Caco-2 (cell line): Measurements from ENCODE around the gene COL5A1. TPM values are rescaled to one million over a fixed set of nuclear protein-coding genes. Genes with fewer than 3 reads are reported as not detected.

ENCODE experiments used
- BruUV-seq: library from RNA; stranded (reverse); fragments of 400-500 nt; replicated peaks from 2 replicates; lab custom pipeline; 2021; lab: Mats Ljungman, UMichigan
- CTCF ChIA-PET: fragments of 300-600 bp; sonication (Branson Sonifier 250); formaldehyde crosslinking; loops from one replicate; lab custom pipeline; 2022; ENCODE audit warnings: antibody characterized with exemption; lab: Charles Lee
- POLR2A ChIA-PET: fragments of 300-600 bp; sonication (Branson Sonifier 250); formaldehyde crosslinking; loops from one replicate; lab custom pipeline; 2022; ENCODE audit warnings: antibody characterized with exemption; lab: Charles Lee
- DNase-seq, 2 experiments: peaks; one replicate each; pipeline versions ENCODE4 v3.0.0 to v3.0.0-alpha.2; 2020 to 2022
- H3K27me3 ChIP-seq: replicated peaks from 2 replicates; pipeline ENCODE4 v1.6.0; 2011; ENCODE audit warnings: low read length; ENCODE audit not compliant: control insufficient read depth, insufficient read depth
- H3K36me3 ChIP-seq: 2 replicates; pipeline ENCODE4 v1.5.1; 2011; ENCODE audit warnings: low read length; ENCODE audit not compliant: control insufficient read depth, insufficient read depth
- H3K4me1 ChIP-seq: fragments of 250-450 bp; sonication (Bioruptor Pico); 2 replicates; pipeline ENCODE4 v1.5.1; 2020; ENCODE audit warnings: mild to moderate bottlenecking
- H3K4me3 ChIP-seq: 2 replicates; pipeline ENCODE4 v1.5.1; 2011; ENCODE audit warnings: low read depth, mild to moderate bottlenecking, control low read depth, low read length
- H3K9me3 ChIP-seq: fragments of 250-450 bp; sonication (Bioruptor Pico); 2 replicates; pipeline ENCODE4 v1.5.1; 2020; ENCODE audit warnings: mild to moderate bottlenecking, moderate library complexity
- H3K27ac Mint-ChIP-seq: one replicate; pipeline ENCODE4 v1.8.0; 2022; ENCODE audit warnings: mixed read lengths; ENCODE audit not compliant: unreplicated experiment
- H3K27me3 Mint-ChIP-seq: one replicate; pipeline ENCODE4 v1.8.0; 2022; ENCODE audit warnings: mixed read lengths; ENCODE audit not compliant: insufficient read depth, unreplicated experiment
- H3K36me3 Mint-ChIP-seq: one replicate; pipeline ENCODE4 v1.8.0; 2022; ENCODE audit warnings: mild to moderate bottlenecking, mixed read lengths; ENCODE audit not compliant: insufficient read depth, unreplicated experiment
- H3K4me1 Mint-ChIP-seq: one replicate; pipeline ENCODE4 v1.8.0; 2022; ENCODE audit warnings: low read depth, mixed read lengths; ENCODE audit not compliant: unreplicated experiment
- H3K4me3 Mint-ChIP-seq: one replicate; pipeline ENCODE4 v1.8.0; 2022; ENCODE audit warnings: mild to moderate bottlenecking, moderate library complexity, mixed read lengths; ENCODE audit not compliant: unreplicated experiment
- H3K9me3 Mint-ChIP-seq: one replicate; pipeline ENCODE4 v1.8.0; 2022; ENCODE audit warnings: mixed read lengths; ENCODE audit not compliant: unreplicated experiment
- intact Hi-C: fragments of 100-400 bp; cut with micrococcal nuclease; formaldehyde crosslinking; loops from one replicate; pipeline ENCODE4 v1.10.0; 2022; ENCODE audit not compliant: unreplicated experiment
- total RNA-seq: library from RNA; stranded (reverse); gene quantifications from 2 replicates; pipeline ENCODE4 v1.2.3, GENCODE V29; 2022
- TF ChIP-seq, protein P1 (sequence below), 2 experiments: fragments of 200-600 bp in 1 of 2; IDR thresholded peaks; 1 replicate in 1 of 2; 2 replicates in 1 of 2; pipeline versions ENCODE4 v1.5.1 to v1.8.0; 2011 to 2022; ENCODE audit warnings: antibody characterized with exemption in 1 of 2, control low read depth in 1 of 2, inconsistent platforms in 1 of 2, low read depth in 1 of 2, low read length in 1 of 2, mild to moderate bottlenecking in 1 of 2, moderate library complexity in 1 of 2; ENCODE audit not compliant: insufficient read depth in 1 of 2, severe bottlenecking in 1 of 2, unreplicated experiment in 1 of 2

Gene COL5A1
- total RNA-seq, 1 experiment from 2014 or later = 4.8 TPM

DNA sequence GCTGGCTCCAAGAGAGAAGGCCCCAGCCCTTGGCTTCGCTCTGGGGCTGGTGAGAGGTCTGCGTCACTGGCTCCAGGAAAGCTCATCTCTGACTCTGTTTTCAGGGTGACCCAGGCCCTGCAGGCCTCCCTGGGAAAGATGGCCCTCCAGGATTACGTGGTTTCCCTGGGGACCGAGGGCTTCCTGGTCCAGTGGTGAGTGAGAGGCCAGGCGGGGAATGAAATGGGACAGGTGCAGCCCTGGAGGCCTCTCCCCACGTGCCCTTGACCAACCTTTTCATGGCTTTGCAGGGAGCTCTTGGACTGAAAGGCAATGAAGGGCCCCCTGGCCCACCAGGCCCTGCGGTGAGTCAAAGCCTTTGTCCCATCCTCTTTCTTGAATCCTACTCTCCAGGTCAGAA is 163.3 kb downstream of the COL5A1 start:
- H3K4me1 Mint-ChIP-seq = no peaks in the 10 kb centered on the region
- ChIA-PET CTCF (no interaction called here), POLR2A (no interaction called here)
- no peak overlapping the region for H3K27ac Mint-ChIP-seq
- intact Hi-C loops = no loop called here
- Histone ChIP-seq H3K4me1 (no peaks in the 10 kb centered on the region), H3K9me3 (no peaks in the 10 kb centered on the region), H3K4me3 (no peak overlapping the region), H3K36me3 (no peaks in the 10 kb centered on the region), H3K27me3 (no peaks in the 10 kb centered on the region)
- no peaks in the 10 kb centered on the region for H3K9me3 Mint-ChIP-seq
- DNase-seq = no peak
- H3K36me3 Mint-ChIP-seq = peaks cover 5% of the 10 kb centered on the region
- TF ChIP-seq, protein P1, sequence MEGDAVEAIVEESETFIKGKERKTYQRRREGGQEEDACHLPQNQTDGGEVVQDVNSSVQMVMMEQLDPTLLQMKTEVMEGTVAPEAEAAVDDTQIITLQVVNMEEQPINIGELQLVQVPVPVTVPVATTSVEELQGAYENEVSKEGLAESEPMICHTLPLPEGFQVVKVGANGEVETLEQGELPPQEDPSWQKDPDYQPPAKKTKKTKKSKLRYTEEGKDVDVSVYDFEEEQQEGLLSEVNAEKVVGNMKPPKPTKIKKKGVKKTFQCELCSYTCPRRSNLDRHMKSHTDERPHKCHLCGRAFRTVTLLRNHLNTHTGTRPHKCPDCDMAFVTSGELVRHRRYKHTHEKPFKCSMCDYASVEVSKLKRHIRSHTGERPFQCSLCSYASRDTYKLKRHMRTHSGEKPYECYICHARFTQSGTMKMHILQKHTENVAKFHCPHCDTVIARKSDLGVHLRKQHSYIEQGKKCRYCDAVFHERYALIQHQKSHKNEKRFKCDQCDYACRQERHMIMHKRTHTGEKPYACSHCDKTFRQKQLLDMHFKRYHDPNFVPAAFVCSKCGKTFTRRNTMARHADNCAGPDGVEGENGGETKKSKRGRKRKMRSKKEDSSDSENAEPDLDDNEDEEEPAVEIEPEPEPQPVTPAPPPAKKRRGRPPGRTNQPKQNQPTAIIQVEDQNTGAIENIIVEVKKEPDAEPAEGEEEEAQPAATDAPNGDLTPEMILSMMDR (IDR thresholded peaks at IDR 0.05; ENCODE audit: insufficient read depth in 1 of 2, low read depth in 1 of 2, low read length in 1 of 2, severe bottlenecking in 1 of 2, unreplicated experiment in 1 of 2) = no peak
- BruUV-seq = no TSS peak
- no peaks in the 10 kb centered on the region for H3K27me3 Mint-ChIP-seq
- no peak overlapping the region for H3K4me3 Mint-ChIP-seq

DNA sequence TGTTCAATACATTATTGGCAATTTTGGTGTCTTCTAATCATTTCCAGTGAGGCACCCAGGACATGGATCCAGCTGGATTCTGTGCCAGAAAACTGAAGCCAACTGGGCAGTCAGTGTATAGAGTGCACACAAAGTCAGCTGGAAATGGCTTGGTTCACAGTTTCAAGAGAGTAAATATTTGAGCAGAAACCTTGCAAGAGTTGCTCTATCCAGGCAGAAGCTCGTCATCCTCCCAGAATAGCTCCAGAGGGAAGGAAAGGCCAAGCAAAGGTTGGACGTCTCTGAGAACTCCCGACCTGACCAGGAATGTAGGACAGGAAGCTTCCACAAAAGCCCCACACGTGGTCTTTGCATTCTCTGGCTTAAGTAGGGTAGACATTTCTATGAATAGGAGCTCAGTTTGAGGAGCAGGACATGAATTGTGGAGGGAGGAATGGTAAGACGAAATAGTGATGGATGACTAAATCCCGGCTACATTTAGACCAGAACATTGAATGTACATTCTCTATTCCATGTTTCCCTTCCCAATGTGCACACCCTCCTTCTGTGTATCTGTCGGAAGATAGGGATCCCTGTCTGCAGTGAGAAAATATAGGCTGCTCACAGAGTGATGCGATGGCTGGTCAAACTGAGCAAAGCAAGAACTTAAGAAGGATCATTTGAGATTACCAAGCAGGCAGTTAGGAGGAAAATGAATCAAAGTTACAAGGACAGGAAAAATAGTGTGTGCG is 166.3 kb downstream of the COL5A1 start:
- CTCF ChIA-PET = no interaction called here
- Mint-ChIP-seq H3K9me3 (no peaks in the 10 kb centered on the region), H3K4me1 (no peaks in the 10 kb centered on the region), H3K27ac (no peak overlapping the region), H3K36me3 (peaks cover 5% of the 10 kb centered on the region), H3K4me3 (no peak overlapping the region), H3K27me3 (no peaks in the 10 kb centered on the region)
- H3K4me3 ChIP-seq = no peak overlapping the region
- POLR2A ChIA-PET = no interaction called here
- no peaks in the 10 kb centered on the region for H3K27me3 ChIP-seq
- no peaks in the 10 kb centered on the region for H3K9me3 ChIP-seq
- no peak for DNase-seq
- TF ChIP-seq, protein P1 (IDR thresholded peaks at IDR 0.05; ENCODE audit: insufficient read depth in 1 of 2, low read depth in 1 of 2, low read length in 1 of 2, severe bottlenecking in 1 of 2, unreplicated experiment in 1 of 2) = no peak
- H3K36me3 ChIP-seq = no peaks in the 10 kb centered on the region
- intact Hi-C loops = no loop called here
- H3K4me1 ChIP-seq = no peaks in the 10 kb centered on the region
- BruUV-seq = no TSS peak

DNA sequence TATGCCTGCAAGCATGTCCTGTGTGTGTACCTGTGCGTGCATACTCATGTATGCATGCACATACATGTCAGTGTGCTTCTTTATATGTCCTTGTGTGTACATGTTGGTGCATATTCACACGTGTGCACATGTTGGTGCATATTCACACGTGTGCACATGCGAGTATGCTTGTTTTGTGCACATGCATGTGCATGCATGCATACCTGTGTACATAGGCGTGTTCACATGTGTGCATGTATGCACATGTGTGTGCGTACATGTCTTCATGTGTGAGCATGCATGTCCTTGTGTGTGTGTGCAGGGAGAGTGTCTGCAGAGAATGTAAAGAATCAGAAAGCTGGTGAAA is 166.8 kb downstream of the COL5A1 start:
- H3K4me1 Mint-ChIP-seq = no peaks in the 10 kb centered on the region
- H3K9me3 Mint-ChIP-seq = no peaks in the 10 kb centered on the region
- POLR2A ChIA-PET = no interaction called here
- intact Hi-C loops = no loop called here
- no peak overlapping the region for H3K27ac Mint-ChIP-seq
- Histone ChIP-seq H3K4me3 (no peak overlapping the region), H3K36me3 (no peaks in the 10 kb centered on the region), H3K27me3 (no peaks in the 10 kb centered on the region), H3K9me3 (no peaks in the 10 kb centered on the region), H3K4me1 (no peaks in the 10 kb centered on the region)
- no peak for DNase-seq
- CTCF ChIA-PET = no interaction called here
- BruUV-seq = no TSS peak
- H3K4me3 Mint-ChIP-seq = no peak overlapping the region
- no peaks in the 10 kb centered on the region for H3K27me3 Mint-ChIP-seq
- H3K36me3 Mint-ChIP-seq = peaks cover 5% of the 10 kb centered on the region
- TF ChIP-seq, protein P1 (IDR thresholded peaks at IDR 0.05; ENCODE audit: insufficient read depth in 1 of 2, low read depth in 1 of 2, low read length in 1 of 2, severe bottlenecking in 1 of 2, unreplicated experiment in 1 of 2) = no peak
